K562 (cell line): ENCODE results near the gene TMEM266. TPM values are rescaled to one million over a fixed set of nuclear protein-coding genes. Genes with fewer than 3 reads are reported as not detected.

Experiments
- ATAC-seq: fragments of 200-7000 bp; cut with Tn5 transposase; 3 replicates; pipeline ENCODE4 v1.9.1; 2020; ENCODE audit warnings: moderate library complexity
- BruUV-seq: library from RNA; stranded (reverse); fragments of 400-500 nt; replicated peaks from 2 replicates; lab custom pipeline; 2021; lab: Mats Ljungman, UMichigan
- CTCF ChIA-PET: fragments of 300-600 bp; formaldehyde crosslinking; extraction: SDS; loops from one replicate; lab custom pipeline; 2021; ENCODE audit warnings: low intra/inter-chr PET ratio; lab: Yijun Ruan, JAX
- POLR2A ChIA-PET: fragments of 300-600, 350-650 bp; sonication (Branson Sonifier 250); formaldehyde crosslinking; extraction: SDS; loops from one replicate; lab custom pipeline; 2021; ENCODE audit warnings: antibody characterized with exemption, inconsistent platforms; lab: Yijun Ruan, JAX
- DNase-seq, 4 experiments: peaks; one replicate each; pipeline versions ENCODE4 v3.0.0 to v3.0.0-alpha.2; 2011 to 2018; ENCODE audit warnings: low spot score in 3 of 4, mixed read lengths in 3 of 4; ENCODE audit errors: extremely low read depth in 1 of 4
- FAIRE-seq: peaks from 2 replicates; lab custom pipeline; 2011; peaks lifted over from hg19 to GRCh38; lab: Jason Lieb, UNC
- H2AFZ ChIP-seq: 2 replicates; pipeline ENCODE4 v1.6.0; 2011; ENCODE audit warnings: low read depth, low read length, control low read depth, inconsistent platforms
- H3K27ac ChIP-seq: fragments of 200-600 bp; 3 replicates; pipeline ENCODE4 v1.8.0; 2011; ENCODE audit warnings: low read depth, mild to moderate bottlenecking, control low read depth, inconsistent platforms, low read length, moderate library complexity, mixed read lengths; ENCODE audit errors: extremely low read depth
- H3K27me3 ChIP-seq, 2 experiments: fragments of 300-600 bp in 1 of 2; 2 replicates in 1 of 2; 3 replicates in 1 of 2; pipeline versions ENCODE4 v1.6.0 to v1.8.0; 2011; ENCODE audit warnings: inconsistent platforms in 2 of 2, low read length in 2 of 2, mild to moderate bottlenecking in 1 of 2, mixed read lengths in 1 of 2, moderate library complexity in 1 of 2; ENCODE audit not compliant: control insufficient read depth in 2 of 2, insufficient read depth in 2 of 2
- H3K36me3 ChIP-seq: fragments of 300-600 bp; 3 replicates; pipeline ENCODE4 v1.8.0; 2011; ENCODE audit warnings: mild to moderate bottlenecking, low read length, inconsistent platforms; ENCODE audit not compliant: control insufficient read depth, insufficient read depth
- H3K4me1 ChIP-seq, 2 experiments: fragments of 200-600 bp in 1 of 2; replicated peaks in 1 of 2; 2 replicates in 1 of 2; 3 replicates in 1 of 2; pipeline versions ENCODE4 v1.5.1 to v1.8.0; 2011; ENCODE audit warnings: inconsistent platforms in 2 of 2, low read length in 2 of 2, mild to moderate bottlenecking in 1 of 2, mixed read lengths in 1 of 2, moderate library complexity in 1 of 2; ENCODE audit not compliant: control insufficient read depth in 2 of 2, insufficient read depth in 2 of 2
- H3K4me2 ChIP-seq: 2 replicates; pipeline ENCODE4 v1.6.1; 2011; ENCODE audit warnings: low read length, control low read depth, inconsistent platforms, mixed read lengths; ENCODE audit not compliant: insufficient read depth
- H3K4me3 ChIP-seq: fragments of 200-600 bp; sonication (generic), shearing (Covaris generic); 2 replicates; pipeline ENCODE4 v1.5.1; 2016; ENCODE audit warnings: control low read depth, inconsistent platforms
- H3K79me2 ChIP-seq: fragments of 200-600 bp; 3 replicates; pipeline ENCODE4 v1.8.0; 2011; ENCODE audit warnings: low read length, inconsistent platforms; ENCODE audit not compliant: control insufficient read depth, insufficient read depth
- H3K9ac ChIP-seq, 2 experiments: 2 replicates each; pipeline versions ENCODE4 v1.6.0 to v1.6.1; 2011; ENCODE audit warnings: low read depth in 2 of 2, low read length in 2 of 2, control low read depth in 1 of 2, inconsistent platforms in 1 of 2, mild to moderate bottlenecking in 1 of 2, mixed read lengths in 1 of 2; ENCODE audit not compliant: insufficient read depth in 1 of 2
- H3K9me1 ChIP-seq: one replicate; pipeline ENCODE4 v1.6.0; 2011; ENCODE audit warnings: inconsistent platforms, mild to moderate bottlenecking, low read length, moderate library complexity; ENCODE audit not compliant: control insufficient read depth, insufficient read depth
- H3K9me3 ChIP-seq: replicated peaks from 2 replicates; pipeline ENCODE4 v1.5.1; 2011; ENCODE audit warnings: low read depth, low read length, inconsistent platforms; ENCODE audit not compliant: control insufficient read depth, insufficient read depth
- H4K20me1 ChIP-seq: replicated peaks from 2 replicates; pipeline ENCODE4 v1.6.1; 2011; ENCODE audit warnings: low read length, inconsistent platforms, mixed read lengths; ENCODE audit not compliant: control insufficient read depth, insufficient read depth
- C11orf30 ChIP-seq: fragments of 450-650 bp; IDR thresholded peaks from 2 replicates; pipeline ENCODE4 v1.6.1; 2016; ENCODE audit warnings: low read depth, mild to moderate bottlenecking
- CHD1 ChIP-seq: fragments of 200-600 bp; sonication (generic); IDR thresholded peaks from one replicate; pipeline ENCODE4 v1.6.1; 2012; ENCODE audit warnings: mild to moderate bottlenecking, moderate library complexity, low read length, inconsistent platforms
- HDAC6 ChIP-seq: IDR thresholded peaks from 2 replicates; pipeline ENCODE4 v1.6.1; 2012; ENCODE audit warnings: low read depth, mild to moderate bottlenecking, control low read depth, inconsistent platforms, low read length, moderate library complexity
- HEY1 ChIP-seq: fragments of 250-450 bp; sonication (Bioruptor Pico); IDR thresholded peaks from 2 replicates; pipeline ENCODE4 v1.5.0; 2020; ENCODE audit warnings: mild to moderate bottlenecking, moderate library complexity, borderline replicate concordance
- LEF1 ChIP-seq: fragments of 450-650 bp; IDR thresholded peaks from 2 replicates; pipeline ENCODE4 v1.6.1; 2016; ENCODE audit warnings: mild to moderate bottlenecking
- MAFF ChIP-seq: IDR thresholded peaks from 2 replicates; pipeline ENCODE4 v1.6.1; 2012; ENCODE audit warnings: low read length, improper control_type of control experiment
- MAFK ChIP-seq: IDR thresholded peaks from 2 replicates; pipeline ENCODE4 v1.6.1; 2011; ENCODE audit warnings: low read length, improper control_type of control experiment
- NR2C2 ChIP-seq, 2 experiments: fragments of 200-800 bp in 1 of 2; sonication (Bioruptor generic) in 1 of 2; sonication (generic) in 1 of 2; formaldehyde crosslinking in 1 of 2; IDR thresholded peaks; 2 replicates each; pipeline versions ENCODE4 v1.6.1 to v1.8.0; 2016 to 2022; ENCODE audit warnings: mild to moderate bottlenecking in 1 of 2, missing compliant biosample characterization in 1 of 2, missing genetic modification characterization in 1 of 2, missing genetic modification reagents in 1 of 2
- PML ChIP-seq: IDR thresholded peaks from 2 replicates; pipeline ENCODE4 v1.6.1; 2012; ENCODE audit warnings: low read length, inconsistent platforms
- RAD21 ChIP-seq, 2 experiments: fragments of 250-450 bp in 1 of 2; fragments of 450-650 bp in 1 of 2; sonication (Bioruptor Pico) in 1 of 2; formaldehyde crosslinking in 1 of 2; IDR thresholded peaks in 1 of 2; conservative IDR thresholded peaks in 1 of 2; 2 replicates each; pipeline versions ENCODE4 v1.4.0 to v1.8.0; 2020 to 2022; ENCODE audit warnings: mild to moderate bottlenecking in 2 of 2, moderate library complexity in 1 of 2
- SNIP1 ChIP-seq: fragments of 450-650 bp; IDR thresholded peaks from 2 replicates; pipeline ENCODE4 v1.7.1; 2017; ENCODE audit warnings: low read depth, mild to moderate bottlenecking
- SRSF1 ChIP-seq: fragments of 200-400 bp; formaldehyde crosslinking; IDR thresholded peaks from 2 replicates; pipeline ENCODE4 v1.6.1; 2017; ENCODE audit warnings: mild to moderate bottlenecking, low read depth, low read length, moderate library complexity
- ZNF121 ChIP-seq: sonication (generic); formaldehyde crosslinking; conservative IDR thresholded peaks from 2 replicates; pipeline ENCODE4 v1.8.0; 2022; ENCODE audit warnings: missing genetic modification reagents
- ZNF184 ChIP-seq: sonication (generic); formaldehyde crosslinking; IDR thresholded peaks from 2 replicates; pipeline ENCODE4 v1.5.0; 2020; ENCODE audit warnings: missing genetic modification reagents
- ZNF780A ChIP-seq: fragments of 250-450 bp; sonication (Bioruptor Pico); IDR thresholded peaks from 2 replicates; pipeline ENCODE4 v1.5.0; 2021; ENCODE audit warnings: mild to moderate bottlenecking
- WGBS: fragments of 100-300 bp; shearing (Covaris generic); methylation state at CpG from one replicate; pipeline ENCODE4 v1.1.6; 2016; ENCODE audit warnings: low coverage, mixed read lengths; ENCODE audit not compliant: insufficient coverage; ENCODE audit errors: missing lambda C conversion rate; 5-methylcytosine and 5-hydroxymethylcytosine counted together
- in situ Hi-C: fragments of 300-500 bp; cut with MboI; formaldehyde crosslinking; loops from 4 replicates; pipeline ENCODE4 v1.15.0; 2018; ENCODE audit warnings: inconsistent platforms, mixed read lengths
- intact Hi-C: fragments of 100-400 bp; cut with micrococcal nuclease; formaldehyde crosslinking; loops from 2 replicates; pipeline ENCODE4 v1.14.2; 2022
- polyA plus RNA-seq, 8 experiments: library from polyadenylated mRNA; depleted of rRNA in 4 of 8; stranded (reverse) in 5 of 8; unstranded in 3 of 8; fragments of >200 nt; fragmentation: Nextera tagmentation in 2 of 8; fragmentation: Illumina TruSeq in 1 of 8; extraction: Ambion mirVana in 2 of 8; extraction: Trizol in 1 of 8; gene quantifications; 2 replicates each; pipeline versions ENCODE4 v1.2.1 to v1.2.3, GENCODE V29; 2011 to 2014; ENCODE audit warnings: inconsistent platforms in 1 of 8, missing spikeins in 1 of 8
- total RNA-seq, 7 experiments: library from RNA; depleted of rRNA in 6 of 7; stranded (reverse); fragments of >200 nt in 6 of 7; fragmentation: Illumina TruSeq in 2 of 7; extraction: Trizol in 2 of 7; gene quantifications; 2 replicates each; pipeline versions ENCODE4 v1.2.1 to v1.2.3, GENCODE V29; 2011 to 2021; ENCODE audit warnings: low replicate concordance in 1 of 7
- TF ChIP-seq, protein P1 (sequence below): fragments of 450-650 bp; formaldehyde crosslinking; IDR thresholded peaks from 2 replicates; pipeline ENCODE4 v1.4.0; 2022; ENCODE audit warnings: missing genetic modification characterization
- TF ChIP-seq, protein P2 (sequence below): fragments of 450-650 bp; formaldehyde crosslinking; IDR thresholded peaks from 2 replicates; pipeline ENCODE4 v1.4.0; 2020; ENCODE audit warnings: mild to moderate bottlenecking, moderate library complexity
- TF ChIP-seq, protein P3 (sequence below): fragments of 450-650 bp; IDR thresholded peaks from 2 replicates; pipeline ENCODE4 v1.6.1; 2016; ENCODE audit warnings: low read depth, mild to moderate bottlenecking, moderate library complexity
- TF ChIP-seq, protein P4 (sequence below): sonication (generic); formaldehyde crosslinking; IDR thresholded peaks from 2 replicates; pipeline ENCODE4 v1.8.0; 2022; ENCODE audit warnings: mild to moderate bottlenecking, missing genetic modification reagents

The TMEM266 gene
- total and polyA plus RNA-seq, 9 of the 15 experiments (the other 6 are each of a cell fraction or from before 2014, with no cell fraction given), result not detected

DNA sequence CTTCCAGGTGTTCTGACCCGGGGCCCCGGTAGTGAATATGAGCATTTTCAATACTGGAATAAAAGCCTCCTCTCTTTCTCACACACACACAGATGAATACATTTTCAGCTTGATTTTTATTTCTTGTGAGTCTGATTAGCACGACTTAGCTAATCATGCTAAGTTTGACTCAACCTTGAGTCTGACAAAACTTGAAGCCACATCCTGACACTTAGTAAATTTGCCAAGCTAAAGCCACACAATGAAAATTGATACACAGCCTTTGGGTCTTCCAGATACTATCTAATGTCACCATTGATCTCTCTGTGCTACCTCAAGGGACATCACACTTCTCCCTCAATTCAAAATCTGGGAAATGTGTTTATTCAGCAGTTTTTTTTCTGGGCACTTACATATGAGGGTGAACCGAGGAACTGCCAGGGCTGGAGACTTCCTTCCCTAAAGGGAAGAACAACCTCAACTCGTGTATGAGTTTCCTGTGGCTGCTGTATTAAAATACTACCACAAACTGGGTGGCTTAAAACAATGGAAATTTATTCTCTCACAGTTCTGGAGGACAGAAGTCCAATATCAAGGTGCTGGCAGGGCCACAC lies 18.6 kb downstream of the TMEM266 start:
- Histone ChIP-seq H3K27me3 (peaks cover 17 to 39% of the 10 kb centered on the region in 2 experiments), H3K9me1 (no peaks in the 10 kb centered on the region), H3K4me2 (no peak overlapping the region), H3K4me1 (no peaks in the 10 kb centered on the region), H3K36me3 (no peaks in the 10 kb centered on the region), H3K79me2 (no peaks in the 10 kb centered on the region), H4K20me1 (no peaks in the 10 kb centered on the region), H2AFZ (no peak overlapping the region), H3K27ac (no peak overlapping the region), H3K9ac (no peak overlapping the region), H3K9me3 (no peaks in the 10 kb centered on the region; the same call in 1 of the 2 replicates), H3K4me3 (no peak overlapping the region)
- DNase-seq (no peak), FAIRE-seq (no peak), ATAC-seq (no peak)
- in situ Hi-C loops (no loop called here), intact Hi-C loops (no loop called here)
- ChIA-PET POLR2A (no interaction called here), CTCF (no interaction called here)
- WGBS, result 0% methylated on average over 5 of the region's 5 CpGs
- BruUV-seq, result no TSS peak
- TF ChIP-seq RAD21 (CRISPR knock-in tag; conservative IDR thresholded peaks at IDR 0.05 in 1 of 2, IDR thresholded peaks at IDR 0.05 in 1 of 2) (no peak), SRSF1 (no peak), ZNF184 (no peak), PML (no peak), NR2C2 (CRISPR knock-in tag; IDR thresholded peaks at IDR 0.05) (no peak), NR2C2 (tag; IDR thresholded peaks at IDR 0.05) (no peak), HEY1 (CRISPR knock-in tag) (no peak), HDAC6 (no peak), MAFF (peak; percentile 73), MAFK (peak; percentile 68), ZNF121 (CRISPR knock-in tag) (no peak), LEF1 (no peak), CHD1 (no peak), ZNF780A (CRISPR knock-in tag) (no peak), C11orf30 (peak; percentile 63), SNIP1 (no peak)
- TF ChIP-seq, protein P1, sequence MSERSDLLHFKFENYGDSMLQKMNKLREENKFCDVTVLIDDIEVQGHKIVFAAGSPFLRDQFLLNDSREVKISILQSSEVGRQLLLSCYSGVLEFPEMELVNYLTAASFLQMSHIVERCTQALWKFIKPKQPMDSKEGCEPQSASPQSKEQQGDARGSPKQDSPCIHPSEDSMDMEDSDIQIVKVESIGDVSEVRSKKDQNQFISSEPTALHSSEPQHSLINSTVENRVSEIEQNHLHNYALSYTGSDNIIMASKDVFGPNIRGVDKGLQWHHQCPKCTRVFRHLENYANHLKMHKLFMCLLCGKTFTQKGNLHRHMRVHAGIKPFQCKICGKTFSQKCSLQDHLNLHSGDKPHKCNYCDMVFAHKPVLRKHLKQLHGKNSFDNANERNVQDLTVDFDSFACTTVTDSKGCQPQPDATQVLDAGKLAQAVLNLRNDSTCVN (CRISPR knock-in tag), result no peak
- TF ChIP-seq, protein P2, sequence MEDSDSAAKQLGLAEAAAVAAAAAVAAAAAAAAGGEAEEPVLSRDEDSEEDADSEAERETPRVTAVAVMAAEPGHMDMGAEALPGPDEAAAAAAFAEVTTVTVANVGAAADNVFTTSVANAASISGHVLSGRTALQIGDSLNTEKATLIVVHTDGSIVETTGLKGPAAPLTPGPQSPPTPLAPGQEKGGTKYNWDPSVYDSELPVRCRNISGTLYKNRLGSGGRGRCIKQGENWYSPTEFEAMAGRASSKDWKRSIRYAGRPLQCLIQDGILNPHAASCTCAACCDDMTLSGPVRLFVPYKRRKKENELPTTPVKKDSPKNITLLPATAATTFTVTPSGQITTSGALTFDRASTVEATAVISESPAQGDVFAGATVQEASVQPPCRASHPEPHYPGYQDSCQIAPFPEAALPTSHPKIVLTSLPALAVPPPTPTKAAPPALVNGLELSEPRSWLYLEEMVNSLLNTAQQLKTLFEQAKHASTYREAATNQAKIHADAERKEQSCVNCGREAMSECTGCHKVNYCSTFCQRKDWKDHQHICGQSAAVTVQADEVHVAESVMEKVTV (CRISPR knock-in tag), result no peak
- TF ChIP-seq, protein P3, sequence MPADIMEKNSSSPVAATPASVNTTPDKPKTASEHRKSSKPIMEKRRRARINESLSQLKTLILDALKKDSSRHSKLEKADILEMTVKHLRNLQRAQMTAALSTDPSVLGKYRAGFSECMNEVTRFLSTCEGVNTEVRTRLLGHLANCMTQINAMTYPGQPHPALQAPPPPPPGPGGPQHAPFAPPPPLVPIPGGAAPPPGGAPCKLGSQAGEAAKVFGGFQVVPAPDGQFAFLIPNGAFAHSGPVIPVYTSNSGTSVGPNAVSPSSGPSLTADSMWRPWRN, result no peak
- TF ChIP-seq, protein P4, sequence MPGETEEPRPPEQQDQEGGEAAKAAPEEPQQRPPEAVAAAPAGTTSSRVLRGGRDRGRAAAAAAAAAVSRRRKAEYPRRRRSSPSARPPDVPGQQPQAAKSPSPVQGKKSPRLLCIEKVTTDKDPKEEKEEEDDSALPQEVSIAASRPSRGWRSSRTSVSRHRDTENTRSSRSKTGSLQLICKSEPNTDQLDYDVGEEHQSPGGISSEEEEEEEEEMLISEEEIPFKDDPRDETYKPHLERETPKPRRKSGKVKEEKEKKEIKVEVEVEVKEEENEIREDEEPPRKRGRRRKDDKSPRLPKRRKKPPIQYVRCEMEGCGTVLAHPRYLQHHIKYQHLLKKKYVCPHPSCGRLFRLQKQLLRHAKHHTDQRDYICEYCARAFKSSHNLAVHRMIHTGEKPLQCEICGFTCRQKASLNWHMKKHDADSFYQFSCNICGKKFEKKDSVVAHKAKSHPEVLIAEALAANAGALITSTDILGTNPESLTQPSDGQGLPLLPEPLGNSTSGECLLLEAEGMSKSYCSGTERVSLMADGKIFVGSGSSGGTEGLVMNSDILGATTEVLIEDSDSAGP (CRISPR knock-in tag), result no peak
